Measurements from ENCODE around the gene LRRFIP2.

LRRFIP2 gene

GRCh38 chr3:37204314-37204713 is 29.9 kb upstream of the LRRFIP2 start:
- Histone ChIP-seq H3K4me1 (no peaks in the 10 kb centered on the region), H3K27me3 (no peaks in the 10 kb centered on the region), H3K36me3 (no peaks in the 10 kb centered on the region), H3K9me3 (no peaks in the 10 kb centered on the region), H3K4me3 (ENCODE audit: low read depth, low read length) (no peak overlapping the region)
- DNase-seq: no peak
- no peak for TF ChIP-seq CTCF (IDR thresholded peaks at IDR 0.05; ENCODE audit: low read depth, low read length)

DNA sequence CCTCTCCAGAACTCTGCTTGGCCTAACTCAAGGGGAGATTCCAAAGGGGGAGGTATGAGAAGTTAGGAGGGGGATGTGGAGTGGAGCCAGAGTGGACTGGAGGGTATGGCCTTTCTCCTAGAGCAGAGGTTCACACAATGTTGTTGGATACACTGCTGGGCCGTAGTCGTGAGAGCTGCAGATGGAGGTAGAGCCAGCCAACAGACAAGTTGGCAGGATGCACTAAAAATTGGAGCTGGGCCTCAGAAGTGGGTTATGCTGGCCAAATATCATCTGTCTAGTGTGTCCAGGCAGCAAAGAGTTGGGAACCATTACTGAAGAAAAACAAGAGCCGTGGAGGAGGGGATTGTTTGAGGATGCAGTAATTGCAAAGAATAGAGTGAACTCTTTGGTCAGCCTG is 27.7 kb upstream of the LRRFIP2 start:
- Histone ChIP-seq H3K36me3 (no peaks in the 10 kb centered on the region), H3K4me3 (ENCODE audit: low read depth, low read length) (no peak overlapping the region), H3K27me3 (no peaks in the 10 kb centered on the region), H3K9me3 (no peaks in the 10 kb centered on the region), H3K4me1 (no peaks in the 10 kb centered on the region)
- TF ChIP-seq CTCF (IDR thresholded peaks at IDR 0.05; ENCODE audit: low read depth, low read length): no peak
- DNase-seq: no peak

- Histone ChIP-seq H3K4me3 (ENCODE audit: low read depth, low read length) (no peak overlapping the region), H3K4me1 (no peaks in the 10 kb centered on the region), H3K9me3 (no peaks in the 10 kb centered on the region), H3K27me3 (no peaks in the 10 kb centered on the region), H3K36me3 (no peaks in the 10 kb centered on the region)
- no peak for TF ChIP-seq CTCF (IDR thresholded peaks at IDR 0.05; ENCODE audit: low read depth, low read length)
- no peak for DNase-seq
Observed at GRCh38 chr3:37200141-37200540, 25.8 kb upstream of the LRRFIP2 start.

DNA sequence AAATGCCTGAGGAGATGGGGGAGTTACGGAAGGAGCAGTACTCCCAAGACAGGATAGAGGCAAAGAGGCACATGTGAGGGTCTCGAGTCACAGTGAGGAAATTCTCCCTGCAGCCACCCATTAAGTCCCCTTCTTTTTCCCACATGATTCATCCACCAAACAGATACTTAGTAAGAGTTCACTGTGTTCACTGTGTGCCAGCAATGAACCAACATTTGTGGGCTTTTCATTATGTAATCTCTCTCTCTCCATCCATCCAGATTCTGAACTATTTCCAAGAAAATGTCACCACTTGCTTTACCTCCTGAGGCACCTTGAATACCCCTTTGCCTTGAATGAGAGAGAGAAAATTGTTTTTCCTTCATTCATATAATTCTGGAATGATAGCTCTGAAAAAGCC is 24.6 kb upstream of the LRRFIP2 start:
- no peak for DNase-seq
- TF ChIP-seq CTCF (IDR thresholded peaks at IDR 0.05; ENCODE audit: low read depth, low read length): no peak
- Histone ChIP-seq H3K27me3 (no peaks in the 10 kb centered on the region), H3K4me1 (no peaks in the 10 kb centered on the region), H3K36me3 (no peaks in the 10 kb centered on the region), H3K4me3 (ENCODE audit: low read depth, low read length) (no peak overlapping the region), H3K9me3 (no peaks in the 10 kb centered on the region)

DNA sequence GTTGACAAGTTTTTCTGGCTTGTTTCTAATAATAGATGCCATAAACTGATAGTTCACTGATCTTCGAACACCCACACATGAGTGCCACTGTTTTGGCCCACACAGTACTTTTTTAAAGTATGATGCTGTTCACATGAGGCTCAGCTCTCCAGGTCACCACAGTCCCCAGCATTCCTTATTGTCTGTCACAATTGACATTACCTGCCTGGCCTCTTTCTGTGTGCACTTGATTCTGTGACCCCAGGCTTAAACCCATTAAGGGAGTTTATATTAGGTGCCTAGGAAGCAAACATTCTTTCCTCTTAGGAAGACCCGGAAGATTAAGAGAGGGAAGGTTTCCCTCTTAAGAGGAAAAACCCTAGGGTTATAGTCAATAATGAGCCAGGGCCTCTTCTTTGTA is 24.2 kb upstream of the LRRFIP2 start:
- TF ChIP-seq CTCF (IDR thresholded peaks at IDR 0.05; ENCODE audit: low read depth, low read length): no peak
- Histone ChIP-seq H3K4me3 (ENCODE audit: low read depth, low read length) (no peak overlapping the region), H3K27me3 (no peaks in the 10 kb centered on the region), H3K9me3 (no peaks in the 10 kb centered on the region), H3K4me1 (no peaks in the 10 kb centered on the region), H3K36me3 (no peaks in the 10 kb centered on the region)
- DNase-seq: no peak

GRCh38 chr3:37197810-37198371 is 23.5 kb upstream of the LRRFIP2 start:
- TF ChIP-seq CTCF (IDR thresholded peaks at IDR 0.05; ENCODE audit: low read depth, low read length): no peak
- H3K36me3 ChIP-seq: no peaks in the 10 kb centered on the region
- H3K4me1 ChIP-seq: no peaks in the 10 kb centered on the region
- no peak overlapping the region for H3K4me3 ChIP-seq (ENCODE audit: low read depth, low read length)
- no peaks in the 10 kb centered on the region for H3K9me3 ChIP-seq
- no peak for DNase-seq
- H3K27me3 ChIP-seq: no peaks in the 10 kb centered on the region

All from BE2C (cell line).